AG04449 (cell line): ENCODE data around the gene FNDC3B.

Experiments
- CTCF ChIA-PET: fragments of 350-600 bp; formaldehyde crosslinking; extraction: SDS; loops from one replicate; lab custom pipeline; 2021; ENCODE audit warnings: antibody characterized with exemption; lab: Yijun Ruan, JAX
- POLR2A ChIA-PET: fragments of 400-600, 350-600 bp; formaldehyde crosslinking; extraction: SDS; loops from one replicate; lab custom pipeline; 2020; ENCODE audit warnings: antibody characterized with exemption, inconsistent platforms; lab: Yijun Ruan, JAX
- DNase-seq: peaks from one replicate; pipeline ENCODE4 v3.0.0-alpha.2; 2010; ENCODE audit warnings: low read depth, low spot score
- H3K4me3 ChIP-seq: 2 replicates; pipeline ENCODE4 v1.5.1; 2011; ENCODE audit warnings: low read depth, mild to moderate bottlenecking, control low read depth, low read length
- TF ChIP-seq, protein P1 (sequence below): IDR thresholded peaks from one replicate; pipeline ENCODE4 v1.5.1; 2011; ENCODE audit warnings: mild to moderate bottlenecking, moderate library complexity, low read length, control low read depth, inconsistent platforms; ENCODE audit not compliant: insufficient read depth; ENCODE audit errors: missing control alignments

Gene FNDC3B

GRCh38 chr3:172148241-172148640 is 108.9 kb downstream of the FNDC3B start:
- POLR2A ChIA-PET: no interaction called here
- H3K4me3 ChIP-seq: no peak overlapping the region
- CTCF ChIA-PET: no interaction called here
- DNase-seq: no peak
- TF ChIP-seq, protein P1, sequence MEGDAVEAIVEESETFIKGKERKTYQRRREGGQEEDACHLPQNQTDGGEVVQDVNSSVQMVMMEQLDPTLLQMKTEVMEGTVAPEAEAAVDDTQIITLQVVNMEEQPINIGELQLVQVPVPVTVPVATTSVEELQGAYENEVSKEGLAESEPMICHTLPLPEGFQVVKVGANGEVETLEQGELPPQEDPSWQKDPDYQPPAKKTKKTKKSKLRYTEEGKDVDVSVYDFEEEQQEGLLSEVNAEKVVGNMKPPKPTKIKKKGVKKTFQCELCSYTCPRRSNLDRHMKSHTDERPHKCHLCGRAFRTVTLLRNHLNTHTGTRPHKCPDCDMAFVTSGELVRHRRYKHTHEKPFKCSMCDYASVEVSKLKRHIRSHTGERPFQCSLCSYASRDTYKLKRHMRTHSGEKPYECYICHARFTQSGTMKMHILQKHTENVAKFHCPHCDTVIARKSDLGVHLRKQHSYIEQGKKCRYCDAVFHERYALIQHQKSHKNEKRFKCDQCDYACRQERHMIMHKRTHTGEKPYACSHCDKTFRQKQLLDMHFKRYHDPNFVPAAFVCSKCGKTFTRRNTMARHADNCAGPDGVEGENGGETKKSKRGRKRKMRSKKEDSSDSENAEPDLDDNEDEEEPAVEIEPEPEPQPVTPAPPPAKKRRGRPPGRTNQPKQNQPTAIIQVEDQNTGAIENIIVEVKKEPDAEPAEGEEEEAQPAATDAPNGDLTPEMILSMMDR: no peak

DNA sequence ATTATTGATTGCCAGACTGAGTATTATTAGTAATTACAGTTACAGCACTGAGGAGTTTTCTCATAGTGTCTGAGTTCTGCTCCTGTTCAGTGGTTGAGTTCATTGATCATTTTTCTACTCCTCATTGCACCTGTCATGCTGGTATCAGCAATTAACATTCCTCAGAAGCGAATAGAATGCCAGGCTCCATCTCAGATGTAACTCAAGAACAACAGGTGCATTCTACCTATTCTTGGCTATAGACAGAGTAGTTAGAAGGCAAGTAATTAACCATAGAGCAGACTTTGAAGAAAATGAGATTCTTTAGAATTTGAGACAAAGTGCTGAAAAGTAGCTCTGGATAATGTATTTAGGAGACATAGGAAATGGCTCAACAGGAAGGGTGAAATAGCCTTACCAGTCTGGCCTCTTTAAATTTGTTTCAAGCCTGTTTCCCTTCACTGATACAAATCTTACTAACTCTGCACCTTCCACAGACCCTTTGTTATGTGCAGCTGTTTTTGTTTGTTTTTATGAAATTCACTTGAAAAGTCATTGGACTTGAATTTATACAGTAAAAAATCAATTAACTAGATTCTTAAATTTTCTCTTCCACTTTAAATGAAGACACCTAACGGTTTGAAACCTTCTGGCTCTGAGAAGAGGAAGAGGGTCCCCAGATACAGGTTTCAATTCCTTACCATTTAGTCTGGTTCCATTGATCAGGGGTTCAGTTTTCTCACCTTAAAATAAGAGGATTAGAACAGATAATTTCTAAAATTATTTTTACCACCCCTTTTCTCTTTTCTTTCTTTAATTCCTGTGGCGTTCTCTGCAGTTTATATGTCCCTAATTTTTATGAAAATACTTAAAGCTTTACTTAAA is 109.6 kb downstream of the FNDC3B start:
- ChIA-PET CTCF (interaction anchor here (1.1 kb wide), 1 partner anchor 279 kb away, joined by 3 read pairs; no protein-coding TSS in a partner anchor), POLR2A (no interaction called here)
- H3K4me3 ChIP-seq: no peak overlapping the region
- DNase-seq: no peak
- TF ChIP-seq, protein P1: no peak

GRCh38 chr3:172150268-172150667 is 110.9 kb downstream of the FNDC3B start:
- TF ChIP-seq, protein P1: no peak
- ChIA-PET CTCF (no interaction called here), POLR2A (no interaction called here)
- no peak overlapping the region for H3K4me3 ChIP-seq
- DNase-seq: no peak

DNA sequence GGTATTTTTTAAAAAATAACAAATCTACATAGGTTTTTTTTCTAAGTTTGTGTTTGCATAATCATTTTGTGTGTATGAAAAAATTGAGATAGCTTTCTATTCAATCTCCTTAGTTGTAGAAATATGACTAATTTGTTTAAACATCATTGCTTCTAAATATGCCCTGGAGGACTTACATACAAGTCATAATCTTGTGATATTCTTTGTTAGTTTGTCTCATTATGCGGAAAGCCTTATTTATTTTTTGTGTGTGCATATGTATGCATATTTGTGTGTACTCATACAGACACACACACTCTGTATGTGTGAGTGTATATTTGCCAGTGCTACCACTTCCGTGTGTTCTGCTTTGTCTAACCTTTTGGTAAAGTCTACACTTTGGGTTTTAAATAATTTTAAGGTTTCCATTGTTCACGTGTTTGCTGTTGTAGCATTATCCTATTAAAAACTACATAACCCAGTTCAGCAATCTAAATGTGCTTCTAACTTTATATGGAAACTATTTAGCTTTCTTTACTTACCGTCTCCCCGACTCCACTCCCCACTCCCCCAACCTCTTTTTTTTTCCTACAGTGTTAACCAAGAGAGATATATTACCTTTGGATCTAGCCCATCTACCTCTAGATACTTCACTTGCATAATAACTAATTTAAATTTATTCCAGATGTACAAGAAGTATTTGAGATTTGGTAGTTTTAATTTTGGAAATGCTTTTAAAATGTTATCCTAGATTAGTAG is 111.7 kb downstream of the FNDC3B start:
- no peak for DNase-seq
- no peak overlapping the region for H3K4me3 ChIP-seq
- ChIA-PET CTCF (no interaction called here), POLR2A (no interaction called here)
- TF ChIP-seq, protein P1: no peak

GRCh38 chr3:172151651-172152649 is 112.6 kb downstream of the FNDC3B start:
- TF ChIP-seq, protein P1: no peak
- DNase-seq: no peak
- H3K4me3 ChIP-seq: no peak overlapping the region
- POLR2A ChIA-PET: interaction anchor here (0.7 kb wide), 1 partner anchor 12 kb away, joined by 3 read pairs; no protein-coding TSS in a partner anchor
- CTCF ChIA-PET: interaction anchor here (0.7 kb wide), 1 partner anchor 107 kb away, joined by 3 read pairs; no protein-coding TSS in a partner anchor
